Activated T-cell treated with anti-CD3 and anti-CD28 coated beads for 1 hour (primary cell): ENCODE measurements around the gene PABPN1.

Source experiments
- DNase-seq: peaks from one replicate; pipeline ENCODE4 v3.0.0-alpha.2; 2020; ENCODE audit warnings: low read depth

The PABPN1 gene

DNA sequence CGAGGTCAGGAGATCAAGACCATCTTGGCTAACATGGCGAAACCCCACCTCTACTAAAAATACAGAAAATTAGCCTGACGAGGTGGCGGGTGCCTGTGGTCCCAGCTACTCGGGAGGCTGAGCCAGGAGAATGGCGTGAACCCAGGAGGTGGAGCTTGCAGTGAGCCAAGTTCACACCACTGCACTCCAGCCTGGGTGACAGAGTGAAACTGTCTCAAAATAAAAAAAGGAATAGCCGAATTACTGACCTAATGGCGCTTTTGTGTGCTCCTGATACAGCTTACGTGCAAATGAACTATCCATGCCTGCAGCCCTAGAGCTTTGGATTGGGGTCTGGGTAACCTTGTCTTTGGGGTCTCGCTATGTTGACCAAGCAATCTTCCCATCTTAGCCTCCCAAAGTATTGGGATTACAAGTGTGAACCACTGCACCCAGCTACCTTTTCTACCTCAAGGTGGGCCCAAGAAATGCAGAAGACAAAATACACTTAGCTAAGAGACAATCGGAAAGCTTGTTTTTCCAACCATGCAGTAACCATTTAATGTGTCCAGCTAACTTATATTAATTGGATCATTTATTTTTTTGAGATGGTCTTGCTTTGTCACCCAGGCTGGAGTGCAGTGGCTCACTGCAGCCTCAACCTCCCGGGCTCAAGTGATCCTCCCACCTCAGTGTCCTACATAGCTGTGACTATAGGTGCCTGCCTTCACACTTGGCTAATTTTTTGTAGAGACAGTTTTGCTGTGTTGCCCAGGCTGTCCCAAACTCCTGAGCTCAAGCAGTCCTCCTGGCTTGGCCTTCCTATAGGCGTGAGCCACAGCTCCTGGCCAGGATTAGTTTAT, 5.5 kb downstream of the PABPN1 start:
- DNase-seq, result no peak

- DNase-seq, result peak; percentile 52
Observed at GRCh38 chr14:23327947-23328744, 6.9 kb downstream of the PABPN1 start.

DNA sequence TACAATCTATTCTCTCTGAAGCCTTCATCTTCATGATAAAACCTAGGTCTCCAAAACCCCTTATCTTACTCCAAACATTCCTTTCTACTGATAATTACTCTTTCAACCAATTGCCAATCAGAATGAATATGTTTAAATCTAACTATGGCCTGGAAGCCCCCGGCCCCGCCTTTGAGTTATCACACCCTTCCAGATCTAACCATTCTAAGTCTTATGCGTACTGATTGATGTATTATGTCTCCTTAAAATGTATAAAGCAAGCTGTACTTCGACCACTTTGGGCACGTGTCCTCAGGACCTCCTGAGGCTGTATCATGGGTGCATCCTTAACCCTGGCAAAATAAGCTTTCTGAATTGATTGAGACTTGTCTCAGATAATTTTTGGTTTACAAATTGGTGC, 14.4 kb downstream of the PABPN1 start:
- no peak for DNase-seq

GRCh38 chr14:23339506-23340268, 18.4 kb downstream of the PABPN1 start:
- DNase-seq, result no peak

GRCh38 chr14:23344481-23344880, 23.2 kb downstream of the PABPN1 start:
- DNase-seq, result no peak

GRCh38 chr14:23345987-23346692, 24.9 kb downstream of the PABPN1 start:
- DNase-seq, result no peak

DNA sequence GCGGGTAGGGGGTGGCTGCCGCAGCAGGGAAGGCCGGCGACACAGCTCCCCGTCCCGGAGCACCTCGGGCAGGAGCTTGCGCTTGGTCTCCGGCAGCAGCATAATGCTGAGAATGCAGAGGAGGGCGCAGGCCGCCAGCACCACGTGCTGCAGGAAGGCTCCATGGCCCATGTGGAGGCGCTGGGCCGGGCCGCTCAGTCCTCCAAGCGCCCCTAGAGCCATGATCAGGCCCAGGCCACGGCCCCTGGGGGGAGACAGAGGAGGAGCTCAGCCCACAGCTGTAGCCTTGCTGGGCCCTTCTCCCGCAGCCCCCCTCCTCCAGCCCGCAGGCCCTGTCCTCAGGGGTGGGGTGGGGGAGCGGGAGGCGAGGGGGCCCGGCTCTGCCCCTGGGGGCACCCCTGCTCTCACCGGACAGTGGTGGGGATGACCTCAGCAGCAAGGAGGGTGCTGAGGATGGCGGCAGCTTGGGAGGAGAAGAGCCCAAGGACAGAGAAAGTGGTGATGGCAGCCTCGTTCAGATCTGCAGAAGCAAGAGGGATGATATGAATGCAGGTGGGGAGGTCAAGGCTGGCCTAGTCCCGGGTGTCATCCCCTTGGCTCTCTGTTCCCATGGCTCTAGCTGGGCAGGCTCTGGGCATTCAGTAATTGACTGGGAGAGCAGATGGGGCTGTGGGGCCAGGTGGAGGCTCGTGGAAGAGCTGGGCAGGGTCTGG, 25.6 kb downstream of the PABPN1 start:
- DNase-seq, result no peak

DNA sequence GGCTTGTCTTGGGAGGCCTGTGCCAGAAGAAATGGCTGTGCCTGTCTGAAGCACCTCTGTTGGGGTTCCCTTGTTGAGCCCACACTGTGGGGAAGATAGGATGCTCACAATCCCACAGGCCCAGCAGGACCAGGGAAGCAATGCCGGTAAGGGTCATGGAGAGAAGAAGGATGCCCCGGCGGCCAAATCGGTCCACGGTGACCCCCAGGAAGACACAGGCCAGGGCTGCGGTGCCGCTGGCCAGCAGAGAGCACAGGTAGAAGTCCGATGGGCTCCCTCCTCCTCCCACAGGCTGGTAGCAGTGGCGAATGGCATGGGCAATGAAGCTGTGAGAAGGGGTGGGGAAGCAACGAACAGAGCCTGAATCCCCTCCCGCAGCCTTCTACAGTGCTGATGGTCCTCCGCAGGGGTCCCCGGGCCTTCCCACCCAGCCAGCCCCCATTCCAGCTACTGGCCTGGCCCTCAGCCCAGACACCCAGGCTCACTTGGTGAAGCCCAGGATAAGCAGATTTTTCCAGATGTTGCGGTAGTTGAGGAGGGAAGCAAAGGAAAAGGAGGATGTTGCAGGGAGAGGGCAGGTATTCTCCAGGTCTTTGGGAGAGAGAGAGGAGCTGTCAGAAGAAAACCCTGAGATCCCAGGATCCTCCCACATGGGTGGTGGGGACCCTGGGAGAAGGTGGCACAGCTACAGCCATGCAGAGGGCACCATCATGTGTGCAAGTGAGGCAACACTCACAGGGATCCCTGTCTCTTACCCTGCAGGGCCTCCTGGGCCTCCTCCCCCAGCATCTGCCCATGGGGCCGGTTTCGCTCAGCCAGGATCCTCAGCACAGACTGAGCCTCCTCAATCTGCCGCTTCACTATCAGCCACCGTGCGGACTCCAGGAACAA, 26.4 kb downstream of the PABPN1 start:
- no peak for DNase-seq

- DNase-seq, result no peak
Observed at GRCh38 chr14:23348297-23348655, 27.0 kb downstream of the PABPN1 start.

GRCh38 chr14:23349156-23349845, 28.0 kb downstream of the PABPN1 start:
- DNase-seq, result no peak

DNA sequence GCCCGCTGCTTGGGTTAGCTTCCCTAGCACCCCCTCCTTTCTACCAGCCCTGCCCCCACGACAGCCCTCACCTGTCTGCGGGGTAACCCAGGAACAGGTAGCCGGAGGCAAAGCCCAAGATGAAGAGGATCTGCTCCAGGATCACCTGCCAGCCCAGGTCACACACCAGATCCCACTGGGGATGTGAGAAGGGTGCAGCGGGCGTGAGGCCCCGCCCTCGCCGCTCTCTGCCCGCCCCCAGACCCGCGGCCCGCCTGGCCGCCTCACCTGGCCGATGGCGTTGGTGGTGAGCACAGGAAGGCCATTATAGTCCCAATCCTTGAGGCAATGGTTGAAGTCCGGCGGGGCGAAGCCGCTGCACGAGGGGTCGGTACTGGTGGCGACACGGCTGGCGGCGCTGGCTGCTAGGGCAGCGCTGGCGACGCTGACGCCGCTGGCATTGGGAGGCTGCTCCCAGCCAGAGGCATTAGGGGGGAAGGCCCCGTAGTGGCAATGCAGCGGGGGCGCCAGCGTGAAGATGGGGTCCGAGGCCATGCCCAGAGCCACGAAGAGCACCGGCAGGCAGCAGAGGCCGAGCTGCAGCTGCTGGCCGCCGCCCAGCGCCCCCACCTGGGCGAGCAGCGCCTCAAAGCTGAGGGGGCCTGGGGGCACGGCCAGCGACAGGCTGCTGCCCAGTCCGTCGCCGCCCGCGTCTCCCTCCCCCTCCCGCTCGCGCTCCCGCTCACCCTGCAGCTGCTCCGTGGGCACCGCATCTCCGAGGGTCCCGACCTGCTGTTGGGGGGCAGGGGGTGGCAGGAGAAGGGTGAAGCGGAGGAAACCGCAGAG, 30.6 kb downstream of the PABPN1 start:
- DNase-seq, result no peak

DNA sequence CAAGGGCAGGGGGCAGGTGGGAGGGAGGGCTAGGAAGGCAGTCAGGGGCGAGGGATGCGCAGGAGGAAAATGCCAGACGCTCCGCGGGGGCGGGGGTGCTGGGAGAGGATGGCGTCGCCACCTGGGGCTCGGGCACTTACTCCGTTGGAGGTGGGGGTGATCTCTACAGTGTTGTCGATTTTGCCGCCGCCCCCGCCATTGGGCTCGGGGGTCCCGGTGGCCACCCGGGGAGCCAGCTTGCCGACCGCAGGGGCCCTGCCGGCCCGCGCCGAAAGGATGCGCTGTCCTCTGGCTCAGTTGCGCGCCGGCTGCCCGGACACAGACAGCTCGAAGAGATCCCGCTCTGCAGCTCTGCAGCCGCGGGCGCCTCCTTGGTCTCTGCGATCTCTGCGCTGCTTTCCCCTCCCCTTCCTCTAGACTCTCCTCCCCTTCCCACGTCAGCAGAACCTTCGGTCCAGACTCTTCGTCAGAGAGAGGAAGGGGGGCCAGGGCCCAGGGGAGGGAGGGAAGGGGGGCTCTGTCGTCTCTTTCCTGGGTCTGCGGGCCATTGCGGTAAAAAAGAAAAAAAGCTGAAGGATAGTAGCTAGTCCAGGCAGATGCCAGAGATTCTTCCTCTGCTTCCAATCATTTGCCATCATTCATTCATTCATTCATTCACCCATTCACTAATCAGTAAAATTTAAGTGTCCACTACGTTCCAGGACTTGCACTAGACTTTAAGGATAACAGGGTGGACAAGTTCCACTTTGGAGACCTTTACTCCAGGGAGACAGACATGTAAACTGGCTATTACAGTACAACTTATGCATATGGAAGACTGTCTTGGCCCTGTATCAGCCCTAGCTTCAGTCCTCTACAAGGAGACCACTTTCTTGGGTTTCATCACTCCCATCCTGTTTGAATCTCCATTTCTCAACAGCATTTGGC, 31.5 kb downstream of the PABPN1 start, which contains the start of gene SLC22A17:
SLC22A17 (minus strand) TSS at position 382 of the 927 bp plus-strand sequence.
- peak; percentile 34 for DNase-seq

GRCh38 chr14:23353433-23353780, 32.1 kb downstream of the PABPN1 start:
- no peak for DNase-seq

- DNase-seq, result no peak
Observed at GRCh38 chr14:23354990-23355389, 33.7 kb downstream of the PABPN1 start.

- no peak for DNase-seq
Observed at GRCh38 chr14:23355871-23356435, 34.7 kb downstream of the PABPN1 start.

- DNase-seq, result no peak
Observed at GRCh38 chr14:23356662-23357061, 35.4 kb downstream of the PABPN1 start.

GRCh38 chr14:23357261-23357660, 36.0 kb downstream of the PABPN1 start:
- DNase-seq, result no peak
